Uterus (tissue), 2 donors: ENCODE measurements around the gene STARD4.

Experiments used
- CTCF ChIP-seq, 4 experiments: fragments of 200-600 bp in 2 of 4; fragments of 450-650 bp in 2 of 4; sonication (generic) in 2 of 4; IDR thresholded peaks; one replicate each; pipeline ENCODE4 v1.5.1; 2016 to 2019; ENCODE audit warnings: antibody characterized with exemption in 4 of 4, mild to moderate bottlenecking in 2 of 4, moderate library complexity in 1 of 4
- POLR2A ChIP-seq, 2 donors: fragments of 450-650 bp; IDR thresholded peaks; one replicate each; pipeline ENCODE4 v1.6.1; 2016; ENCODE audit warnings: antibody characterized with exemption in 2 of 2, mild to moderate bottlenecking in 1 of 2, moderate library complexity in 1 of 2

- TF ChIP-seq POLR2A (IDR thresholded peaks at IDR 0.05): no peak
- no peak for TF ChIP-seq CTCF (IDR thresholded peaks at IDR 0.05)
Measured at GRCh38 chr5:111548992-111549649, 36.8 kb upstream of the STARD4 start.
